ENCODE results near the gene MAPK1. TPM values are rescaled to one million over a fixed set of nuclear protein-coding genes. Genes with fewer than 3 reads are reported as not detected.
"Not testable (repeated sequence)": the region's sequence is repeated elsewhere in the genome, so short reads cannot be mapped to it uniquely, and the experiment has no call there.

MAPK1 gene
- total and polyA plus RNA-seq, 2 experiments from 2014 or later, result 72.3 to 76.0 TPM

- Histone ChIP-seq H3K4me2 (ENCODE audit: unreplicated experiment) (no peak overlapping the region), H3K36me3 (ENCODE audit: low read depth) (no peaks in the 10 kb centered on the region), H4K20me1 (ENCODE audit: insufficient read depth) (no peaks in the 10 kb centered on the region), H3K9me3 (ENCODE audit: low read depth) (no peaks in the 10 kb centered on the region), H3K27me3 (replicated peaks; ENCODE audit: insufficient read depth) (peaks cover 4% of the 10 kb centered on the region; the same call in 1 of the 2 replicates), H3K4me1 (ENCODE audit: insufficient read depth) (0 out of 2 replicates have a peak, but pooled peaks cover 3% of the 10 kb centered on the region), H3K9ac (no peak overlapping the region), H3K9me2 (ENCODE audit: insufficient read depth) (no peaks in the 10 kb centered on the region), H3K4me3 (no peak overlapping the region), H3F3A (ENCODE audit: insufficient read depth) (no peaks in the 10 kb centered on the region), H3K79me2 (ENCODE audit: insufficient read depth) (no peaks in the 10 kb centered on the region), H3K27ac (no peak overlapping the region), H2AFZ (no peak overlapping the region)
- no peak for TF ChIP-seq EZH2phosphoT487 (IDR thresholded peaks at IDR 0.05; ENCODE audit: insufficient read depth, low read depth)
- TF ChIP-seq EZH2 (IDR thresholded peaks at IDR 0.05; ENCODE audit: insufficient read depth, poor library complexity, severe bottlenecking), result no peak
- in situ Hi-C loops (cut with MboI), result no loop called here
- 88 to 91% methylated on average over 9 of the region's 9 CpGs for WGBS, 2 experiments (ENCODE audit: low coverage in 1 of 2, low lambda C conversion rate in 2 of 2, missing lambda C conversion rate in 2 of 2)
- DNase-seq, result no peak
Observed at GRCh38 chr22:21730535-21731308, 136.7 kb downstream of the MAPK1 start.

DNA sequence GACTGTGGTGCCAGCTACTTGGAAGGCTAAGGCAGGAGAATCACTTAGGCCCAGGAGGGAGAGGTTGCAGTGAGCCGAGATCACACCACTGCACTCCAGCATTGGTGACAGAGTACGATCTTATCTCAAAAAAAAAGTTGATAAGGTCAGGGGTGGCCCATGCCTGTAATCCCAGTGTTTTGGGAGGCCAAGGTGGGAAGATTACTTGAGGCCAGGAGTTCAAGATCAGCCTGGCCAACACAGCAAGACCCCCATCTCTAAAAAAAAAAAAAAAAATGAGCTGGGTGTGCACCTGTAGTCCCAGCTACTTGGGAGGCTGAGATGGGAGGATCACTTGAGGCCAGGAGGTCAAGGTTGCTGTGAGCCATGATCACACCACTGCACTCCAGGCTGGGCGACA lies 138.3 kb downstream of the MAPK1 start:
- H3K9me2 ChIP-seq (ENCODE audit: insufficient read depth); DNase-seq; H3K79me2 ChIP-seq (ENCODE audit: insufficient read depth); H3K4me3 ChIP-seq; H3K9me3 ChIP-seq (ENCODE audit: low read depth); H3K36me3 ChIP-seq (ENCODE audit: low read depth); H3K4me2 ChIP-seq (ENCODE audit: unreplicated experiment); H4K20me1 ChIP-seq (ENCODE audit: insufficient read depth); in situ Hi-C loops (cut with MboI); H2AFZ ChIP-seq; H3K27ac ChIP-seq; H3F3A ChIP-seq (ENCODE audit: insufficient read depth); H3K4me1 ChIP-seq (ENCODE audit: insufficient read depth); H3K9ac ChIP-seq; H3K27me3 ChIP-seq (replicated peaks; ENCODE audit: insufficient read depth): not testable (repeated sequence)
- 83 to 92% methylated on average over 2 to 3 of the region's 3 CpGs for WGBS, 2 experiments (ENCODE audit: low coverage in 1 of 2, low lambda C conversion rate in 2 of 2, missing lambda C conversion rate in 2 of 2)

GRCh38 chr22:21728270-21728669 lies 139.2 kb downstream of the MAPK1 start:
- Histone ChIP-seq H3K9me3 (ENCODE audit: low read depth) (no peaks in the 10 kb centered on the region), H3K4me1 (ENCODE audit: insufficient read depth) (no peaks in the 10 kb centered on the region), H3K36me3 (ENCODE audit: low read depth) (no peaks in the 10 kb centered on the region), H3K9ac (no peak overlapping the region), H3K79me2 (ENCODE audit: insufficient read depth) (no peaks in the 10 kb centered on the region), H3K4me3 (no peak overlapping the region), H3K9me2 (ENCODE audit: insufficient read depth) (no peaks in the 10 kb centered on the region), H3F3A (ENCODE audit: insufficient read depth) (no peaks in the 10 kb centered on the region), H3K4me2 (ENCODE audit: unreplicated experiment) (no peak overlapping the region), H4K20me1 (ENCODE audit: insufficient read depth) (no peaks in the 10 kb centered on the region), H2AFZ (no peak overlapping the region), H3K27me3 (replicated peaks; ENCODE audit: insufficient read depth) (peaks cover 4% of the 10 kb centered on the region; the same call in 1 of the 2 replicates), H3K27ac (no peak overlapping the region)
- no peak for TF ChIP-seq EZH2 (IDR thresholded peaks at IDR 0.05; ENCODE audit: insufficient read depth, poor library complexity, severe bottlenecking)
- no peak for TF ChIP-seq EZH2phosphoT487 (IDR thresholded peaks at IDR 0.05; ENCODE audit: insufficient read depth, low read depth)
- 71 to 79% methylated on average over 12 of the region's 12 CpGs for WGBS, 2 experiments (ENCODE audit: low coverage in 1 of 2, low lambda C conversion rate in 2 of 2, missing lambda C conversion rate in 2 of 2)
- no peak for DNase-seq
- in situ Hi-C loops (cut with MboI), result no loop called here

- TF ChIP-seq EZH2 (IDR thresholded peaks at IDR 0.05; ENCODE audit: insufficient read depth, poor library complexity, severe bottlenecking), result no peak
- no peak for TF ChIP-seq EZH2phosphoT487 (IDR thresholded peaks at IDR 0.05; ENCODE audit: insufficient read depth, low read depth)
- Histone ChIP-seq H3K36me3 (ENCODE audit: low read depth) (no peaks in the 10 kb centered on the region), H3K79me2 (ENCODE audit: insufficient read depth) (no peaks in the 10 kb centered on the region), H3F3A (ENCODE audit: insufficient read depth) (no peaks in the 10 kb centered on the region), H3K4me3 (no peak overlapping the region), H2AFZ (no peak overlapping the region), H3K4me1 (ENCODE audit: insufficient read depth) (no peaks in the 10 kb centered on the region), H3K9me2 (ENCODE audit: insufficient read depth) (no peaks in the 10 kb centered on the region), H4K20me1 (ENCODE audit: insufficient read depth) (no peaks in the 10 kb centered on the region), H3K4me2 (ENCODE audit: unreplicated experiment) (no peak overlapping the region), H3K9ac (no peak overlapping the region), H3K27ac (no peak overlapping the region), H3K9me3 (ENCODE audit: low read depth) (no peaks in the 10 kb centered on the region), H3K27me3 (replicated peaks; ENCODE audit: insufficient read depth) (peaks cover 1% of the 10 kb centered on the region; the same call in 1 of the 2 replicates)
- in situ Hi-C loops (cut with MboI), result no loop called here
- DNase-seq, result no peak
- 85 to 87% methylated on average over 10 of the region's 10 CpGs for WGBS, 2 experiments (ENCODE audit: low coverage in 1 of 2, low lambda C conversion rate in 2 of 2, missing lambda C conversion rate in 2 of 2)
Observed at GRCh38 chr22:21727768-21728167, 139.7 kb downstream of the MAPK1 start.
